A549 (cell line): ENCODE results near the gene NELFCD. TPM values are rescaled to one million over a fixed set of nuclear protein-coding genes. Genes with fewer than 3 reads are reported as not detected.

ENCODE experiments used
- ATAC-seq, 2 experiments: fragments of 200-7000 bp in 1 of 2; fragments of >200 bp in 1 of 2; cut with Nextera tagmentation in 1 of 2; cut with Tn5 transposase in 1 of 2; 3 replicates each; pipeline versions ENCODE4 v1.8.0 to v1.9.1; 2018 to 2020; ENCODE audit warnings: mild to moderate bottlenecking in 1 of 2, moderate library complexity in 1 of 2
- CTCF ChIA-PET: fragments of 300-600 bp; sonication (Branson Sonifier 250); formaldehyde crosslinking; extraction: SDS; loops from one replicate; lab custom pipeline; 2021; ENCODE audit warnings: antibody characterized with exemption, inconsistent platforms; lab: Yijun Ruan, JAX
- POLR2A ChIA-PET: fragments of 350-600 bp; formaldehyde crosslinking; extraction: SDS; loops from one replicate; lab custom pipeline; 2021; ENCODE audit warnings: antibody characterized with exemption, inconsistent platforms; lab: Yijun Ruan, JAX
- DNase-seq, 2 experiments: peaks; one replicate each; pipeline versions ENCODE4 v3.0.0 to v3.0.0-alpha.2; 2011 to 2016; ENCODE audit warnings: low read depth in 1 of 2, low spot score in 1 of 2
- FAIRE-seq: peaks from 2 replicates; lab custom pipeline; 2011; peaks lifted over from hg19 to GRCh38; lab: Jason Lieb, UNC
- H3K27ac ChIP-seq, 2 experiments: fragments of >200 bp; sonication (Bioruptor Twin); formaldehyde crosslinking; 3 replicates each; pipeline ENCODE4 v1.5.1; 2016 to 2017
- H3K4me1 ChIP-seq: fragments of >200 bp; sonication (Bioruptor Twin); formaldehyde crosslinking; 3 replicates; pipeline ENCODE4 v1.6.1; 2016
- H3K4me2 ChIP-seq: fragments of >200 bp; sonication (Bioruptor Twin); formaldehyde crosslinking; 3 replicates; pipeline ENCODE4 v1.6.1; 2016
- H3K4me3 ChIP-seq: fragments of >200 bp; sonication (Bioruptor Twin); formaldehyde crosslinking; 3 replicates; pipeline ENCODE4 v1.5.1; 2016
- H3K9me3 ChIP-seq: fragments of >200 bp; sonication (Bioruptor Twin); formaldehyde crosslinking; 3 replicates; pipeline ENCODE4 v1.6.1; 2016
- ATOH8 ChIP-seq: fragments of 250-450 bp; sonication (Bioruptor Pico); IDR thresholded peaks from 2 replicates; pipeline ENCODE4 v1.5.0; 2020; ENCODE audit warnings: low read depth, mild to moderate bottlenecking, moderate library complexity
- CBX8 ChIP-seq: fragments of 200-600 bp; sonication (generic); IDR thresholded peaks from 2 replicates; pipeline ENCODE4 v1.6.1; 2016
- CTCF ChIP-seq: fragments of >200 bp; sonication (Bioruptor Twin); formaldehyde crosslinking; IDR thresholded peaks from 3 replicates; pipeline ENCODE4 v1.5.1; 2016
- E2F6 ChIP-seq: IDR thresholded peaks from 2 replicates; pipeline ENCODE4 v1.6.1; 2012; ENCODE audit warnings: low read depth, borderline replicate concordance
- EHF ChIP-seq: fragments of 250-450 bp; sonication (Bioruptor Pico); IDR thresholded peaks from 2 replicates; pipeline ENCODE4 v1.5.0; 2020; ENCODE audit warnings: mild to moderate bottlenecking
- FOXS1 ChIP-seq: fragments of 250-450 bp; sonication (Bioruptor Pico); IDR thresholded peaks from 2 replicates; pipeline ENCODE4 v1.5.0; 2020; ENCODE audit warnings: mild to moderate bottlenecking, moderate library complexity
- GATA3 ChIP-seq: IDR thresholded peaks from 2 replicates; pipeline ENCODE4 v1.6.1; 2012; ENCODE audit warnings: borderline replicate concordance
- HDAC2 ChIP-seq: fragments of 200-600 bp; sonication (generic); IDR thresholded peaks from 2 replicates; pipeline ENCODE4 v1.6.1; 2016
- HOXB5 ChIP-seq: fragments of 250-450 bp; sonication (Bioruptor Pico); IDR thresholded peaks from 2 replicates; pipeline ENCODE4 v1.5.0; 2020; ENCODE audit warnings: mild to moderate bottlenecking, moderate library complexity
- JUNB ChIP-seq: fragments of >200 bp; sonication (Bioruptor Twin); formaldehyde crosslinking; IDR thresholded peaks from 2 replicates; pipeline ENCODE4 v1.6.1; 2016
- KDM1A ChIP-seq: fragments of 200-600 bp; sonication (generic); IDR thresholded peaks from 2 replicates; pipeline ENCODE4 v1.6.1; 2016; ENCODE audit warnings: low read depth, mild to moderate bottlenecking
- MAFK ChIP-seq: fragments of 450-650 bp; IDR thresholded peaks from 2 replicates; pipeline ENCODE4 v1.6.1; 2014; ENCODE audit not compliant: partially characterized antibody
- MAZ ChIP-seq: fragments of 150-350 bp; IDR thresholded peaks from 2 replicates; pipeline ENCODE4 v1.6.1; 2014; ENCODE audit warnings: antibody characterized with exemption, low read depth, low read length, borderline replicate concordance
- MYC ChIP-seq: IDR thresholded peaks from 2 replicates; pipeline ENCODE4 v1.6.1; 2012; ENCODE audit warnings: mild to moderate bottlenecking, inconsistent platforms, low read length, improper control_type of control experiment, borderline replicate concordance
- NFE2L2 ChIP-seq: fragments of 150-350 bp; conservative IDR thresholded peaks from 2 replicates; pipeline ENCODE4 v1.6.1; 2014; ENCODE audit warnings: low read length
- NPAS2 ChIP-seq: fragments of 250-450 bp; sonication (Bioruptor Pico); IDR thresholded peaks from 2 replicates; pipeline ENCODE4 v1.8.0; 2022; ENCODE audit warnings: mild to moderate bottlenecking, moderate library complexity, borderline replicate concordance
- NR3C1 ChIP-seq: fragments of >200 bp; sonication (Bioruptor Twin); formaldehyde crosslinking; IDR thresholded peaks from 3 replicates; pipeline ENCODE4 v1.6.1; 2017
- PBX3 ChIP-seq: IDR thresholded peaks from 2 replicates; pipeline ENCODE4 v1.6.1; 2012
- POLR2A ChIP-seq: IDR thresholded peaks from 2 replicates; pipeline ENCODE4 v1.6.1; 2012; ENCODE audit warnings: mild to moderate bottlenecking, low read length
- RAD21 ChIP-seq, 2 experiments: fragments of >200 bp in 1 of 2; sonication (Bioruptor Twin) in 1 of 2; formaldehyde crosslinking in 1 of 2; IDR thresholded peaks in 1 of 2; conservative IDR thresholded peaks in 1 of 2; 2 replicates in 1 of 2; 3 replicates in 1 of 2; pipeline ENCODE4 v1.6.1; 2012 to 2018; ENCODE audit warnings: inconsistent platforms in 1 of 2
- RARB ChIP-seq: fragments of 250-450 bp; sonication (Bioruptor Pico); IDR thresholded peaks from 2 replicates; pipeline ENCODE4 v1.8.0; 2021; ENCODE audit warnings: mild to moderate bottlenecking, moderate library complexity
- SMC3 ChIP-seq: fragments of >200 bp; sonication (Bioruptor Twin); formaldehyde crosslinking; IDR thresholded peaks from 3 replicates; pipeline ENCODE4 v1.6.1; 2018; ENCODE audit warnings: inconsistent platforms
- SREBF2 ChIP-seq: fragments of 450-650 bp; IDR thresholded peaks from 2 replicates; pipeline ENCODE4 v1.6.1; 2014; ENCODE audit warnings: mild to moderate bottlenecking, moderate library complexity
- TFCP2L1 ChIP-seq: fragments of 250-450 bp; sonication (Bioruptor Pico); IDR thresholded peaks from 2 replicates; pipeline ENCODE4 v1.5.0; 2021; ENCODE audit warnings: mild to moderate bottlenecking
- WGBS: methylation state at CpG from one replicate; pipeline ENCODE4 v1.1.6; 2017; ENCODE audit errors: missing lambda C conversion rate; 5-methylcytosine and 5-hydroxymethylcytosine counted together
- polyA plus RNA-seq, 4 experiments: library from polyadenylated mRNA; depleted of rRNA in 3 of 4; stranded (reverse); fragments of >200 nt; fragmentation: RNase III in 1 of 4; extraction: RNeasy Plus Mini Kit Qiagen cat#74134 plus additional on column Dnase treatment in 1 of 4; gene quantifications; 2 replicates in 3 of 4; 3 replicates in 1 of 4; pipeline ENCODE4 v1.2.3, GENCODE V29; 2011 to 2017

Gene NELFCD
- polyA plus RNA-seq, 2 of the 4 experiments (the other 2 are of a cell fraction), result 58.8 to 74.0 TPM

GRCh38 chr20:58932170-58932569 is 48.9 kb upstream of the NELFCD start:
- TF ChIP-seq JUNB (no peak), TFCP2L1 (CRISPR knock-in tag) (no peak), NFE2L2 (no peak), POLR2A (no peak), ATOH8 (CRISPR knock-in tag) (no peak), HDAC2 (no peak), FOXS1 (CRISPR knock-in tag) (no peak), MYC (no peak), RAD21 (conservative IDR thresholded peaks at IDR 0.05 in 1 of 2, IDR thresholded peaks at IDR 0.05 in 1 of 2) (no peak), NR3C1 (no peak), CTCF (no peak), NPAS2 (CRISPR knock-in tag) (no peak), PBX3 (no peak)
- TF ChIP-seq, all 56 proteins: peak for 0
- DNase-seq (no peak), FAIRE-seq (no peak), ATAC-seq (no peak)
- no peak overlapping the region for H3K4me2 ChIP-seq
- H3K4me3 ChIP-seq, result no peak overlapping the region
- POLR2A ChIA-PET, result interaction anchor here (0.7 kb wide), 1 partner anchor 114 kb away, joined by 3 read pairs; no protein-coding TSS in a partner anchor
- 57% methylated on average over 5 of the region's 5 CpGs for WGBS
- no peaks in the 10 kb centered on the region for H3K4me1 ChIP-seq
- H3K9me3 ChIP-seq, result peaks cover 12% of the 10 kb centered on the region; the same call in 2 of the 3 replicates
- no peak overlapping the region for H3K27ac ChIP-seq
- CTCF ChIA-PET, result no interaction called here

GRCh38 chr20:58938078-58938477 is 43.0 kb upstream of the NELFCD start:
- Histone ChIP-seq H3K4me2 (no peak overlapping the region), H3K27ac (no peak overlapping the region), H3K9me3 (peaks cover 13% of the 10 kb centered on the region; the same call in 2 of the 3 replicates), H3K4me3 (no peak overlapping the region), H3K4me1 (no peaks in the 10 kb centered on the region)
- TF ChIP-seq SMC3 (no peak), EHF (CRISPR knock-in tag) (no peak), NFE2L2 (no peak), GATA3 (no peak), SREBF2 (no peak), MAZ (no peak), RARB (CRISPR knock-in tag) (no peak), NR3C1 (no peak), E2F6 (no peak), MAFK (no peak), JUNB (no peak), HOXB5 (CRISPR knock-in tag) (no peak), CBX8 (no peak), CTCF (no peak), KDM1A (no peak), NPAS2 (CRISPR knock-in tag) (no peak)
- POLR2A ChIA-PET, result interaction anchor here (0.7 to 1.1 kb wide), 2 partner anchors 40 to 94 kb away, joined by 3 read pairs; partner anchors contain the start of gene ATP5F1E
- no peak for DNase-seq
- no peak for FAIRE-seq
- no peak for ATAC-seq
- CTCF ChIA-PET, result interaction anchor here (1.2 to 1.7 kb wide), 3 partner anchors 17 to 67 kb away, joined by 3 to 5 read pairs (median 4); no protein-coding TSS in a partner anchor
- WGBS, result 68% methylated on average over 2 of the region's 2 CpGs
